GM18511 (cell line): ENCODE measurements around the gene AKAP1.

Experiments used
- ATAC-seq: cut with Tn5 transposase; IDR thresholded peaks from one replicate; pipeline ENCODE4 v1.9.1; 2021; ENCODE audit warnings: mild to moderate bottlenecking, moderate library complexity; ENCODE audit not compliant: unreplicated experiment

Gene AKAP1

DNA sequence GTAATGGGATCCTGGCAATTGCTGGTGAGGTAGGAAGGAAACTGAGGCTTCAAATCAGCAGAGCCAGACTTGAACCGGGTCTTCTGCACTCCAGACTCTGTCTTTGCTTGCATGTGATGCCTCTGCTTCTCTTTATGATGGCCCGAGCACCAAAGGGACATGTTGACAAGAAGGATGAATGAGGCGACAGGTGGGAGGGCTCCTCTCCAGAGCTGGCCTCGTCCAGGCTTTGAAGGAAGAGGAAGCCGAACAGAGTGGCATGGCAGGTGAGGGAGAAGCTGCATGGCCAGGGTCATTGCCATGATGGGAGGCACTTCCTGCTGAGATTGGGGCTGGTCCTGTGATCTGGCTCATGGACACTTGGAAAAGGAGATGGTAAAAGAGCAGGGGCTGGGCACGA lies 40.8 kb downstream of the AKAP1 start:
- no peak for ATAC-seq

DNA sequence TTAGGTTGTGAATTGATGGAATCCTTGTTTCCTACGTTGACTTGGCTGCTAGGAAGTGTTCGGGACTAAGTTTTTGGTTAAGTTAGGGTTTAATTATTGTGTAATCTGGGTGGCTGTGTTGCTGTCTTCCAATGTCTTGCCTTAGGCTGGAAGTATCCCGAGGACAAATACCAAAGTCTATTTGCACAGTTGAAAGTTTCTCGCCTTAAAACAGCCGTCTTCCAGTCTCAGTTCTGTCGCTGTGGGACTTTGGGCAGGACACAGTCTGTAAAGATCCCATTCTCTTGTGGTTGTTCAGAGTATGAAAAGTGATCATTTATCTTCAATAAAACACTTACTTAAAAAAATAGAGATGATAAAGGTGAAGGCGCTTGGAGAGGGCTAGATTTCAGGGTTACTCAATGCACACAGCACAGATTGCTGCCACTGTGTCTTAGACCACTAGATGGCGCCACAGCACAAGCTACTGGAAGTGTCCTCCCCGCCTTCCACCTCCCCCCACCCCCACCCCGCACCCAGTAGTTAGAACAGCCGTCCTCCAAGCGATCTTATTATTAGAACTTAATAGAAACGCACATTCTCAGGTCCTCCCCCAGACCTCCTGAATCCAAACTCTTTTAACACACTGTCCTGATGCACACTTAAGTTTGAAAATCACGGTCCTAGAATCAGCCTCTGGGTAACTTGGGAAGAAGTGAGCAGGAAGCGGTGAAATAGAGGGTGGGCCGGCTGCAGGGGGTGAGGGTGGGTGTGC lies 45.8 kb downstream of the AKAP1 start:
- no peak for ATAC-seq

DNA sequence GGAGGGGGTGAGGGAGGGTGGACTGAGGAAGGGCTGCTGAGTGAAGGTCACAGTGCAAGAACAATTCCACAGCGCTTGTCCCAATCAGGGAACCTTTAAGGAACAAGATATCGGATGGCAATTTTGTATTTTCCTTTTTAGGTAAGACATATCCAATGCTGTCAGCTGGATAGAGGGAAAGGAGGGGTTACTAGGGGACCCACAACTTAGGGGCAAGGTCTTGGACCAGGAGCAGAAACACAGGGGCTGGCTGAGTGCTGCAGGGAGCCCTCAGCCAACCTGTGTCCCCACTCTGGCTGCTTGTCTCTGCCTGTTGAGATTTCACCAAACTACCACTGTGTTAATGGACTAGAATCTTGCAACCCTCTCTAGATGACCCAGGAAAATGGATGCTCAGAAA lies 47.6 kb downstream of the AKAP1 start:
- ATAC-seq = no peak

DNA sequence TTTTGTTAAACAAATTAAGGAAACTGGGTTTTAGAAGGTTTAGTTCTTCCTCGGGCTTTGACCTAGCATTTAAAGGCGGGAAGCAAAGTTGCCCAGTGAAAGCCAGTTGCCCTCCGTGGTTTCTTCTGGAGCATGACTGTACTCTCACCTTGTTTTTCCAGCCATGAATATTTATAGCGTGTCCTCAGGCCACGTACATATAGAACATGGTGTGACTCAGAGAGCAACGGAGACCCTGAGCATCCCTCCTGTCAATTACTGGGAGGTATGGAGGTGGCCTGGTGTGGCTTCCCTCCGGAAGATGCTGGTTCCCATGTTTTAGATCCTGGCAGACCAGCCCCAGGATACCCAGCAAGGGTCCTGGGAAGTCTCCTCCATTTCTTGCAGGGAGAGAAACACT lies 48.4 kb downstream of the AKAP1 start:
- ATAC-seq = no peak

DNA sequence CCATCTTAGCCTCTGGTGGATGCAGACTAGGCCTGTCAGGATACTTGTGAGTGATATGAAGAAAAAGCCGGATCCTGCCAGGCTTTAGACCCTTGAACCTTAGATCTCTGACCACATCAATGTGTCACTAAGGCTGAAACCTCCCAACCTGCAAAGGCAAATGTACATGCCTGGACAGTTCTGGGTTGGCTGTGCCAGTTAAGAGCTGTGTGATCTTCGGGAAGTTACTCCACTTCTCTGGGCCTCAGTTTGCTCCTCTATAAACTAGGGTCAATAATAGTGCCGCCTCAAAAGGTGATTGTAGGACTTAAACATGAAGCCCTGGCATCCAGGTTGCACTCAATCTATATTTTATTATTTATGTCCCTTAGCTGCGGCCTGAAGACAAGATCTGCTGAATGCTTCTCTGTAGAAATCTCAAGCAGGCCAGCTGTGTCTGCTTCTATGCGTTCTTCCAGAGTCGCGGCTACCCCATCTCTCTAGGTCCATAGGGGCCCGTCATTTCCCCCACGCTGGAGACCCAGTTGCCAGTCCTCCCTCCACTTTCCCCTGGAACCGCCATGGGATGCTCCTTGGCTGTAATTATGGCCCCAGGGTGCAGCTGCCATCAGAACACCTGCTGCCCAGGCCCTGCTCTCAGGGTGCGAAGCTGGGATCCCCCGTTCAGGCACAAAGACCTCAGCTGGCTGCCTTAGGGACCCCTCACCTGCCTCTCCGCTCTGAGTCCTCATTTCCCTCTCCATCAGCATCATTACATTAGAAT lies 50.2 kb downstream of the AKAP1 start:
- no peak for ATAC-seq

DNA sequence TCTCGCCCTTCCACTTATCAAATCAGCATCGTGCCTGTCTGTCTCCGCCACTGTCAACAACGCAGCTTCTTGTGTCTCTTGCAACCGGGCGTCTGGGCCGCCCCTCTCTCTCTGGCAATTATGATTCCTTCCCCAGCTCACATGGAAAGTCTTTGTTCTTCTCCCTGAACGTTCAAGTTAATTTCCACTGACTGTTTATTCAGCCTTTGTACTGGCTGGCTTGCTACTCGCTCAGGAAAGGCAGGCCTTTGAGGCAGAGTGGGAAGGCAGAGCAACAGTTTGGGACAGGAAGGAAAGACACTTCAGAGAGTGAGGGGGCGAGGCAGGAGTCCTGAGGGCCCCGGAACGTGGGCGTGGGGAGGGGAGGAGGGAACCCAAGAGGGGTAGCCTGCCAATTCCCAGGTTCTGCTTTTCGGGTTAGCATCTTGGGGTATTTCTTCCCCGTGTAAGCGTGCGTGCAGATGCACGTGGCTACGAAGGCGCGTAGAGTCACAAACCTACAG lies 50.8 kb downstream of the AKAP1 start:
- no peak for ATAC-seq

DNA sequence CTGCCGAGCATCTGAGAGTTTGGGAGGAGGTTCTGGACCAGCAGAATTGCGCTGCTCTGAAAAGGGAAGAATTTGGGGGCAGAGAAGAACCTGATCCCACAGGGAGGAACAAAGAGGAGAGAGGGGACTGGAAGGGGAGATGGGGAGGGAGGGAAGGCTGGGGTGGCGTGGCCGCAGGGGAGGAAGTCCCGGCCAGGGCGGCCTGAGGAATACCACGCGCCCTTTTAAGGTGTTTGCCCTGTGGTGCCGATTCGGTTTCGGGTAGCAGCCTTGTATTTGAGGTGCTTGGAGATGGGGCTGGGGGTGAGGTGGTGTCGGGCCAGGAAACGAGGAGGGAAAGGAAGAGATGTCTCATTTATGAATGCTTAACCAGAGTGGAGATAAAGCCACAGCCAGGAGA lies 51.3 kb downstream of the AKAP1 start:
- no peak for ATAC-seq

DNA sequence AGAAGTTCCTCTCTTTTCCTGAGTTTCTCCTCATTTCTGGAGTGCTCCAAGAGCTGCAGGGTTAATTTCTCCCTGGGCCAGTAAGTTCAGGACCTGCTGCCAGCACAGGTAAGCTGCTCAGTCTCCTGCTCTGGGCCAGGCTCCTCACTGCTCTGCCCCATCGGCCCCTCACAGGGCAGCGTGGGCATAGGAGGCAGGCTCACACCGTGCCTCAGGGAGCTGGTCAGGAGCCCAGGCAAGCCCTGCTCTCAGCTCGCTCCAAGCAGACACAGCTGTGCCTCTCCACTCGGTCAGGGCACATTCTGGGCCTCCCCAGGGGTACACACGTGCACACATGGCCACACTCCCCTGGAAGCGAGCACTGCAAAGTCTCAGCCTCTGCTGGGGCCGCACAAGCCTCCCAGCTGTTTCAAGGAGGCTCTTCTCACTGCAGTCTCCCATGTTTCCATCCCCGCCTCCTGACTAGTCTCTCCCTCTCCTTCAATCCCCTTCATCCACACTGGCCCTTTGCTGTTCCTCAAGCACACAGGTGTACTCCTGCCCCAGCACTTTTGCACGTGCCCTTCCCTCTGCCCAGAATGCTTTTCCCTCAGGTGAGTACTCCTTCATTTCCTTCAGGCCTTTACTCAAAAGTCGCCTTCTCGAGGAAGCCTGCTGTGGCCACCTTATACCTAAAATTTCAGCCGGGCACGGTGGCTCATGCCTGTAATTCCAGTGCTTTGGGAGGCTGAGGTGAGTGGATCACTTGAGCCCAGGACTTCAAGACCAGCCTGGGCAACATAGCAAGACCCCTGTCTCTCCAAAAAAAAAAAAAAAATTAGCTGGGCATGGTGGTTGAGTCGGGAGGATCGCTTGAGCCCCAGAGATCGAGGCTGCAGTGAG lies 53.2 kb downstream of the AKAP1 start:
- no peak for ATAC-seq

DNA sequence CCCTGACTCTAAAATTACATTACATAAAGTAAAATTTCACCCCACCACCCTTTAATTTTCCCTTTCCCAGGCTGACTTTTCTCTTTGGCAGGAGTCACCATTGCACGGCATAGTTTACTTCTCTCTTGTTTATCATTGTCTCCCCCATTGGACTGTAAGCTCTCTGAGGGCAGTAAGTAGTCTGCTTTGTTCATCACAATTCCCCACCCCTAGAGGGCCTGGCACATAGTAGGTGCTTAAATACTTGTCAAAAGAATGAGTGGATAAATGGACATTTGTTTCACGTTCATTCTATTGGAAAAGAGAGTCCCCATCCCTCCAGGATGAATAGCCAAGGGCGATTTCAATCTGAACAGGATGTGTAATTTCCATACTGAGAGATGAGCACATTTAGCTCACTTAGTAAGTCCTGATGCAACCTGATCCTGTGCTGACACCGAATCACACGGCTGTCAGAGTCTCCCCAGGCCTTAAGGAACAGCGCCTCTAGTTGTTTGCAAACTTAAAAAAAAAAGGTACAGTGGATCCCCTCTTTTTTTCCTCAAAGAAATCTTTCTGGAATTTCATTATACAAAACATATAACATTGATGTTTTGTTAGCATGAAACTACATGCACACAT lies 54.0 kb downstream of the AKAP1 start:
- no peak for ATAC-seq

DNA sequence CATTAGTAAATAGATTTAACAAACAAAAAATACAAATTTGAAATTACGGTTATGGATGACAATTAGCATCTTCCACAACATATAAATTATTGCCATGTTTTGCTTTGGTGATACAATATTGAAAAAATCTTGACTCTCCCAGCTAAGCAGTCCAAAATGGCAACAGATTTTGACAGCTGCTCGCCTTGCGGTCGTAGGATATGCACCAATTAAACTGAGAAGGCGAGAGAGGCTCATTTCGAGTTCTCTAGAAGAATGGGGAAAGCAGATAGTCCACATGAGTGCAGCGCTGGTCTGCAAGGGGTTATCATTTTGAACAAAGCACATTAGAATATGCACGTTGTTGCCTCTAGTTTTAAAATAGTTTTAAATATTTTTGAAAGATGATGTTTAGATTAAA lies 55.3 kb downstream of the AKAP1 start:
- no peak for ATAC-seq

DNA sequence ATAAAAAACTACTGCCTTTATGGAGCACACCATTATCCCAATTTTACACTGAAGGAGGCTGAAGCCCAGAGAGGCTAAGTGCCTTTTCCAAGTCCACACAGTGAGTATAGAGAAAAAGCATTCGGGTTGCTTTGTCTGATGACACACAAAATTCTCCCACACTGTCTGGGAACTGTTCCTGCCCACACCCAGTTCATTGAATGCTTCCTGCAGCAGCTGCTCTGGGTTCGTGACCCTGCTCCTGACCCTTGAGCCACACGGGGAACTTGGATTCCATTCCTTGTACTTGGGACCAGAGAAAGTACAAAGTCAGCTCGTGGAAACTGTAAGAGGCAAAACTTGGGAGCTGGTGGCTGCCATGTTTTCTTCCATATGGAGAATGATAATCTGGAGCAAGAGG lies 57.9 kb downstream of the AKAP1 start:
- no peak for ATAC-seq

DNA sequence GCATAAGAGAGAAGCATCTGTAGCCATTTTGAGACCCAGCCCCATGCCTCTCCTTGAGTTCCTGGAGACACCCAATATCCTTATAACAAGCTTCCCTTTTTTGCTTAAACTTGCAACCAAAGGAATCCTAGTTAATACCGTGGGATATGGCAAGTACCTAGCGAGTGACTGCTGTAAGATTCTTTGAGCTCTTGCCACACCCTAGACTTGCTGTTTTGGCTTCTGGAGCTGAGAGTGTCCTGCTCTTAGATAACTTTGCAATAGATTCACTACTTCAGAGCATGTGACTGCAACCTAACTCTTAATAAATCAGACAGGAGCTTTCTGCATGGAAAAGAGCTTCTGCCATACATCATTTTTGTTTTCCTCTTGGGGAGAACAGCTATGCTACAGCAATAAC lies 58.3 kb downstream of the AKAP1 start:
- ATAC-seq = no peak

DNA sequence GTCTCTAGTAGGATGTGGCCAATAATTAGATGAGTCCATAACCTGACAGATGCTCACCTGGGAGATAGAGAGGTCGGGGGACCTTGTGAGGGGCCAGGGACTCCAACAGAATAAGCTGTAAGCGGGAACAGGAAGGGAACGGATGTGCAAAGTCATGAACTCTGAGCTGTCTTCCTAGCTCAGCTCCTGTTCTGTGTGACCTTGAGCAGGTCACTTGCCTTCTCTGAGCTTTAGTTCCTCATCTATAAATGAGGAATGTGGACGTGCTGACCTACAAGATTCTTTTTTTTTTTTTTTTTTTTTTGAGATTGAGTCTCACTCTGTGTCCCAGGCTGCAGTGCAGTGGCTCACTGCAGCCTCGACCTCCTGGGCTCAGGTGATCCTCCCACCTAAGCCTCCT lies 58.9 kb downstream of the AKAP1 start:
- no peak for ATAC-seq

DNA sequence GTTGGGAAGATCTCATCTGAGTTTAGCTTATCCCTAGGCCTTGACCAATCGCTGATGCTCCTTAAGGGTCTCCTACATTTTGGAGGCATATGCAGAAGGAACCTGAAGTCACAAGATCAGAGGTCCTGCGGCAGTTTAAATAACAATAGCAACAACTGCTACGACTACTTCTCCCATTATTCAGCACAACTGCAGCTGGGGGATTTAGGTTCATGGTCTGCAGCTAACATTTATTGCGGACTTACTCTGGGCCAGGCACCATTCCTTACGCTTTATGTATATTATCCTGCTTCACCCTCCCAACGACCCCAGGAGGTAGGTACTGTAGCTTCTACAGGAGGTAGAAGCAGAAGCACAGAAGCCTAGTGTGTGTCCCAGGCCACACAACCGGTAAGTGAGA lies 59.5 kb downstream of the AKAP1 start:
- no peak for ATAC-seq

DNA sequence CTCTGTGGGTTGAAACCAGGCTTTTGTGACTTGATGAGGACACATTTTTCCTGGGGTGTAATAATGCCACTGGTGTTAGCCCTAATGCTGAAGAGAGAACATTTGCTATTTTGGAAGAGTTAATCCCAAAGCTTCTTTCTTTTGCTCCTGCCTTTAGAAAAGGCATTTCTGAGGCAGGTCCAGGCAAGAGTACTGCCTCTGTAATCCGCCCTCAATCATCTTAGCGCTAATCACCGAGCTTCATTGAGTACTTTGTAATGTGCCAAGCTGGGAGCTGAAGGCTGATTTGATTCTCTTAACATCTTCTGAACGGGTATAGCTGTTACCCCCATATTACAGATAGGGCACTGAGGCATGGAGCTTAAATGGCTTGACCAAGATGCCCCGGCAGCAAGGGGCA lies 60.3 kb downstream of the AKAP1 start:
- no peak for ATAC-seq

DNA sequence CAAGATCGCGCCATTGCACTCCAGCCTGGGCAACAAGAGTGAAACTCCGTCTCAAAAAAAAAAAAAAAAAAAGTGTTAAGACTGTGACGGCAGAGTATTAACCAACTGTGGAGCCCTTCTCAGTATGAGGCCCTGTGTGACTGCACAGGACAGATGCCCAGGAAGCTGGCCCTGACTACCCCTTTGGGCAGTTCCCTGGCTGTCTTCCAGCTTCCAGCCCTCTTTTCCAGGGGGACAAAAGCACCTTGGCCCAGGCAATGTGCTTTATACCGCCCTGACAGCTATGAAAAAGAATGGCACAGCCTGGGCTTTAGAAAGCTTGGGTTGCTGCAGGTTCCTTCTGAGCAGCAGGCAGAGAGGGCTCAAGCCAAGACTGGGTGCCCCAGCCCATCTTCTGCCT lies 61.2 kb downstream of the AKAP1 start:
- no peak for ATAC-seq

DNA sequence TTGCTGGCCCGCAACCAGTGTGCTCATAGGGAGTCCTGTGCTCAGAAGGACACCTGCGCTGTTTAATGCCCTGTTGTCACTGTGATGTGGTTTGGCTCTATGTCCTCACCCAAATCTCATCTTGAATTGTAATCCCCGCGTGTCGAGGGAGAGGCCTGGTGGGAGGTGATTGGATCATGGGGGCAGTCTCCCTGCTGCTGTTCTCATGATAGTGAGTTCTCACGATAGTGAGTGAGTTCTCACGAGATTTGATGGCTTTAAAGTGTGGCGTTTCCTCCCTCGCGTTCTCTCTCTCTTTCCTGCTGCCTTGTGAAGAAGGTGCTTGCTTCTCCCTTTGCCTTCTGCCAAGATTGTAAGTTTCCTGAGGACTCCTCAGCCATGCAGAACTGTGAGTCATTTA lies 66.8 kb downstream of the AKAP1 start:
- no peak for ATAC-seq

DNA sequence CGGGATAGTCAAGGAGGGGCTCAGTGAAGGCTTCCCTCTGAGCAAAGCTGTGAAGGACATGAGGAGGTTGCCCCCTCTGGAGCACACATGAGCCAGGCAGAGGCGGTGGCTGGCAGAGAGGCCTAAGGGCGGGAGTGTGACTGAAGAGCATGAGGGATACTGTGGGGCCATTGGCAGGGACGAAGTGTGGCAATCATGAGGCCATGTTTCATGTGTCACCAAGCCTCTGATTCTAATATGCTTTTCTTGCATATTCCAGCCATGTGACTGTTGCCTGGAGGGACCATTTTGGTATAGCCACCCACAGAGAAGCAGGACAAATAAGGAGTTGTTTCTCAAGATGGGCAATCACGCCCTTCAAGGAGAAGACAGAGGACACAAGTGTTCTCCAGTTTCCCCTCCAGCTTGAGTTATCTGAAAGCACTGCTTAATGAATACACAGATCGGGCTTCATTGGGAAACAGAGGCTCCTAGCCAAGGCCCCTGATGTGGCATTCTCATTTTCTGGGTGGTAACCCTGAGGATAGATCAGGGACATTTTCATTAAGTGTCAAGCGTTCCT lies 68.0 kb downstream of the AKAP1 start:
- no peak for ATAC-seq

DNA sequence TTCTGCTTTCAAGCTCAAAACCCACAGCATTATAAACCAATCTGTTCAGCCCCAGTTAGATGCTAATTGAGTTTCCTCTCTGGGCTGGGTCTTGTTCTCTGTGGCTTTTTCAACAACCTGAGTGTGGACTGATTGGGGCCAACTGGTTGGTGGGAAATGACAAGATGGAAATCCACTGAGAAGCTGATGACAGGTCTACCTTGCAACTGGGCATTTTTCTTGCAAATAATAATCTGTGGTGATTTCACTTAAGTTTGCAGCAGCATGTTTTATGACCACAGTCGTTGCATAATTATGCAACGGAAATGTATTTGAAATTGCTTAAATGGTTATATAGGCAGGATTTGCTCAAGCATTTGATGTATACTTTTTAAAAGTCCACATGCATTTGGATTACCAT lies 69.9 kb downstream of the AKAP1 start:
- ATAC-seq = no peak

DNA sequence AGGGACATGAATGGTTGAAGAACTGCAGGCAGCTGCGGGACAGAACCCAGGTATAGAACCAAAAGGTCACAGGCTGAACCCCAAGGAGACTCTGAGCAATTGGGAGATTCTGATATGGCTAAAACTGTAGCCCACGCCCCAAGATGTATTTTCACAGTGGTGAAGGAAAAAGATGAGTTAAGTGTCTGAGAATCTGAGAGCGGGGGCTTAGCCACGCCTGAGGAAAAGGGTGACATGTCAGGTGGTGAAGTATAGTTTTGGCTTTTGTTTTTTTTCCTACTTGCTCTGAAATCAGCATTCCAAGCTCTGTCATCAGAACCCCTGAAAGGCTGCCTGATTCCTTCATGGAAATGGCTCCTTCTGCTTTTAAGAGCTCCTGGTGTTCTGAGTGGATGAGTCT lies 73.3 kb downstream of the AKAP1 start:
- no peak for ATAC-seq

DNA sequence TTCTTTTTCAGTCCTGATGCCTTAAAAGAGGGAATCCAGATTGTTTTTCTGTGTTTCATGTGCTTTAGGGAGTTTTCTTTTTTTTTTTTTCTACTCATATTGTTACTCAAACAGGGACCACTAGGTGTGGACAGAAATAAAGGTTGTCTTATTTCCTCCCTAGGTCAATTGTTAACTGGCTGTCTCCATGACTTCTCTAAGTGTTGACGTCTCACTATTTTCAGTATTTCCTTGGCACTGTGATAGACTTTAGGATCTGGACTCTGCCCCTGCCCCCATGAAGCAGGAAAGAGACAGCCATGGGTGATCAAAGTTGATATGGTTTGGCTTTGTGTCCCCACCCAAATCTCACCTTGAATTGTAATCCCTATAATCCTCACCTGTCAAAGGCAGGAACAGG lies 73.7 kb downstream of the AKAP1 start:
- ATAC-seq = no peak
